ENCODE results near the gene MATN1.
"Not testable (repeated sequence)": the region's sequence is repeated elsewhere in the genome, so short reads cannot be mapped to it uniquely, and the experiment has no call there.

Gene MATN1

GRCh38 chr1:30768159-30768829, 44.9 kb upstream of the MATN1 start:
- H4K8ac ChIP-seq (ENCODE audit: low read depth, low read length) = no peak overlapping the region
- H2BK120ac ChIP-seq (ENCODE audit: insufficient read depth, low read length, poor library complexity) = no peak overlapping the region
- H4K91ac ChIP-seq (ENCODE audit: low read depth, low read length) = no peak overlapping the region
- H3K4me3 ChIP-seq (ENCODE audit: low read depth, low read length) = no peak overlapping the region
- H3K23ac ChIP-seq (ENCODE audit: low read length) = no peak overlapping the region
- peaks cover 8 to 10% of the 10 kb centered on the region in 2 experiments for H3K4me1 ChIP-seq (ENCODE audit: control insufficient read depth in 1 of 2, insufficient read depth in 2 of 2, low read length in 2 of 2)
- no peak for DNase-seq
- H2BK5ac ChIP-seq (ENCODE audit: low read depth, low read length, poor library complexity) = no peak overlapping the region
- H3K4ac ChIP-seq (ENCODE audit: low read depth, low read length) = no peak overlapping the region
- H3K18ac ChIP-seq (ENCODE audit: low read length) = no peak overlapping the region
- H3K9ac ChIP-seq (ENCODE audit: low read length) = no peak overlapping the region
- H3K27ac ChIP-seq (ENCODE audit: low read depth, low read length) = no peak overlapping the region
- no peak overlapping the region for H3K14ac ChIP-seq (ENCODE audit: low read length)
- H3K4me2 ChIP-seq (ENCODE audit: low read length) = no peak overlapping the region
- no peak overlapping the region for H2BK12ac ChIP-seq (ENCODE audit: low read length)
- no peaks in the 10 kb centered on the region for H3K36me3 ChIP-seq (ENCODE audit: control insufficient read depth in 1 of 2, insufficient read depth in 2 of 2, low read length in 2 of 2)
- no peaks in the 10 kb centered on the region for H3K79me2 ChIP-seq (ENCODE audit: control insufficient read depth, insufficient read depth, low read length, poor library complexity)
- H3K9me3 ChIP-seq (ENCODE audit: insufficient read depth, low read depth, low read length) = no peaks in the 10 kb centered on the region
- H2AK5ac ChIP-seq (ENCODE audit: low read length) = no peak overlapping the region
- H3K27me3 ChIP-seq (ENCODE audit: insufficient read depth, low read length) = no peaks in the 10 kb centered on the region
- peaks cover 10% of the 10 kb centered on the region for H3K79me1 ChIP-seq (ENCODE audit: low read length)
- WGBS (ENCODE audit: extremely low coverage, insufficient coverage, insufficient read length) = no CpG with 5 or more reads among the region's 9 CpGs
- no peak overlapping the region for H2AFZ ChIP-seq (ENCODE audit: insufficient read depth, low read length, poor library complexity)
- H4K12ac ChIP-seq (ENCODE audit: low read depth, low read length) = no peak overlapping the region

- H3K4me3 ChIP-seq (ENCODE audit: low read depth, low read length); H3K9me3 ChIP-seq (ENCODE audit: insufficient read depth, low read depth, low read length); H3K23ac ChIP-seq (ENCODE audit: low read length); H2BK120ac ChIP-seq (ENCODE audit: insufficient read depth, low read length, poor library complexity); H3K79me2 ChIP-seq (ENCODE audit: control insufficient read depth, insufficient read depth, low read length, poor library complexity); H2AFZ ChIP-seq (ENCODE audit: insufficient read depth, low read length, poor library complexity); H3K4ac ChIP-seq (ENCODE audit: low read depth, low read length); H3K27ac ChIP-seq (ENCODE audit: low read depth, low read length); H2AK5ac ChIP-seq (ENCODE audit: low read length); H4K12ac ChIP-seq (ENCODE audit: low read depth, low read length); H2BK12ac ChIP-seq (ENCODE audit: low read length); DNase-seq; H3K9ac ChIP-seq (ENCODE audit: low read length); H4K8ac ChIP-seq (ENCODE audit: low read depth, low read length); H2BK5ac ChIP-seq (ENCODE audit: low read depth, low read length, poor library complexity); H3K27me3 ChIP-seq (ENCODE audit: insufficient read depth, low read length); H3K36me3 ChIP-seq (ENCODE audit: control insufficient read depth in 1 of 2, insufficient read depth in 2 of 2, low read length in 2 of 2); H3K14ac ChIP-seq (ENCODE audit: low read length); H3K4me2 ChIP-seq (ENCODE audit: low read length); H3K18ac ChIP-seq (ENCODE audit: low read length); H4K91ac ChIP-seq (ENCODE audit: low read depth, low read length): not testable (repeated sequence)
- peaks cover 15 to 16% of the 10 kb centered on the region in 2 experiments for H3K4me1 ChIP-seq (ENCODE audit: control insufficient read depth in 1 of 2, insufficient read depth in 2 of 2, low read length in 2 of 2)
- no CpG with 5 or more reads among the region's 8 CpGs for WGBS (ENCODE audit: extremely low coverage, insufficient coverage, insufficient read length)
- peaks cover 13% of the 10 kb centered on the region for H3K79me1 ChIP-seq (ENCODE audit: low read length)
Observed at GRCh38 chr1:30766948-30767347, 43.6 kb upstream of the MATN1 start.

GRCh38 chr1:30765556-30766434, 42.4 kb upstream of the MATN1 start:
- peak; percentile 25 to 36 for DNase-seq
- Histone ChIP-seq H2BK120ac (ENCODE audit: insufficient read depth, low read length, poor library complexity) (no peak overlapping the region), H3K79me2 (ENCODE audit: control insufficient read depth, insufficient read depth, low read length, poor library complexity) (no peaks in the 10 kb centered on the region), H2BK5ac (ENCODE audit: low read depth, low read length, poor library complexity) (no peak overlapping the region), H3K14ac (ENCODE audit: low read length) (peak overlapping the region; percentile 12), H4K12ac (ENCODE audit: low read depth, low read length) (no peak overlapping the region), H3K36me3 (ENCODE audit: control insufficient read depth in 1 of 2, insufficient read depth in 2 of 2, low read length in 2 of 2) (no peaks in the 10 kb centered on the region), H2AK5ac (ENCODE audit: low read length) (peak overlapping the region; percentile 15), H3K18ac (ENCODE audit: low read length) (no peak overlapping the region), H2AFZ (ENCODE audit: insufficient read depth, low read length, poor library complexity) (no peak overlapping the region), H4K8ac (ENCODE audit: low read depth, low read length) (no peak overlapping the region), H3K4me3 (ENCODE audit: low read depth, low read length) (peak overlapping the region; percentile 4), H3K27ac (ENCODE audit: low read depth, low read length) (no peak overlapping the region), H2BK12ac (ENCODE audit: low read length) (no peak overlapping the region), H3K23ac (ENCODE audit: low read length) (no peak overlapping the region), H3K9me3 (ENCODE audit: insufficient read depth, low read depth, low read length) (peaks cover under 1% of the 10 kb centered on the region), H3K4ac (ENCODE audit: low read depth, low read length) (no peak overlapping the region), H3K9ac (ENCODE audit: low read length) (no peak overlapping the region), H3K4me2 (ENCODE audit: low read length) (no peak overlapping the region), H3K4me1 (ENCODE audit: control insufficient read depth in 1 of 2, insufficient read depth in 2 of 2, low read length in 2 of 2) (peaks cover 21 to 22% of the 10 kb centered on the region in 2 experiments), H3K27me3 (ENCODE audit: insufficient read depth, low read length) (no peaks in the 10 kb centered on the region), H3K79me1 (ENCODE audit: low read length) (peaks cover 13% of the 10 kb centered on the region), H4K91ac (ENCODE audit: low read depth, low read length) (no peak overlapping the region)
- WGBS (ENCODE audit: extremely low coverage, insufficient coverage, insufficient read length) = no CpG with 5 or more reads among the region's 15 CpGs

GRCh38 chr1:30764939-30765555, 41.7 kb upstream of the MATN1 start:
- no peak overlapping the region for H3K18ac ChIP-seq (ENCODE audit: low read length)
- H2BK12ac ChIP-seq (ENCODE audit: low read length) = peak overlapping the region; percentile 8
- peak overlapping the region; percentile 22 for H2AK5ac ChIP-seq (ENCODE audit: low read length)
- no peak overlapping the region for H2AFZ ChIP-seq (ENCODE audit: insufficient read depth, low read length, poor library complexity)
- H4K12ac ChIP-seq (ENCODE audit: low read depth, low read length) = no peak overlapping the region
- H3K36me3 ChIP-seq (ENCODE audit: control insufficient read depth in 1 of 2, insufficient read depth in 2 of 2, low read length in 2 of 2) = no peaks in the 10 kb centered on the region
- H4K8ac ChIP-seq (ENCODE audit: low read depth, low read length) = no peak overlapping the region
- H3K79me1 ChIP-seq (ENCODE audit: low read length) = peaks cover 13% of the 10 kb centered on the region
- no peak overlapping the region for H3K23ac ChIP-seq (ENCODE audit: low read length)
- no peak overlapping the region for H3K4me3 ChIP-seq (ENCODE audit: low read depth, low read length)
- no peak overlapping the region for H3K9ac ChIP-seq (ENCODE audit: low read length)
- no peak overlapping the region for H3K4me2 ChIP-seq (ENCODE audit: low read length)
- WGBS (ENCODE audit: extremely low coverage, insufficient coverage, insufficient read length) = no CpG with 5 or more reads among the region's 18 CpGs
- H2BK5ac ChIP-seq (ENCODE audit: low read depth, low read length, poor library complexity) = no peak overlapping the region
- H3K27me3 ChIP-seq (ENCODE audit: insufficient read depth, low read length) = no peaks in the 10 kb centered on the region
- H3K4ac ChIP-seq (ENCODE audit: low read depth, low read length) = no peak overlapping the region
- peak; percentile 56 to 74 for DNase-seq
- H3K79me2 ChIP-seq (ENCODE audit: control insufficient read depth, insufficient read depth, low read length, poor library complexity) = no peaks in the 10 kb centered on the region
- peaks cover 24% of the 10 kb centered on the region in 2 experiments for H3K4me1 ChIP-seq (ENCODE audit: control insufficient read depth in 1 of 2, insufficient read depth in 2 of 2, low read length in 2 of 2)
- H4K91ac ChIP-seq (ENCODE audit: low read depth, low read length) = peak overlapping the region; percentile 39
- H3K9me3 ChIP-seq (ENCODE audit: insufficient read depth, low read depth, low read length) = peaks cover 2% of the 10 kb centered on the region
- no peak overlapping the region for H3K27ac ChIP-seq (ENCODE audit: low read depth, low read length)
- no peak overlapping the region for H3K14ac ChIP-seq (ENCODE audit: low read length)
- H2BK120ac ChIP-seq (ENCODE audit: insufficient read depth, low read length, poor library complexity) = no peak overlapping the region

All from trophoblast cell (in vitro differentiated cells and primary cell).